Measurements from ENCODE around the gene TNNI3.

GRCh38 chr19:55179606-55180484, 22.3 kb upstream of the TNNI3 start, which contains the start of gene SYT5:
- TF ChIP-seq CTCF (IDR thresholded peaks at IDR 0.05) (no peak), POLR2A (IDR thresholded peaks at IDR 0.05) (no peak), EP300 (IDR thresholded peaks at IDR 0.05) (no peak)
